K562 (cell line): ENCODE results near the gene LENG9.

ENCODE experiments used
- CTCF ChIP-seq, 3 experiments: IDR thresholded peaks in 2 of 3; conservative IDR thresholded peaks in 1 of 3; 2 replicates each; pipeline ENCODE4 v1.5.1; 2011 to 2012; ENCODE audit warnings: low read length in 3 of 3, mild to moderate bottlenecking in 3 of 3, control low read depth in 2 of 3, improper control_type of control experiment in 1 of 3, inconsistent platforms in 1 of 3, low read depth in 1 of 3, mixed read lengths in 1 of 3, moderate library complexity in 1 of 3; ENCODE audit not compliant: insufficient read depth in 2 of 3
- E2F4 ChIP-seq: sonication (generic); formaldehyde crosslinking; IDR thresholded peaks from 2 replicates; pipeline ENCODE4 v1.8.0; 2022; ENCODE audit warnings: mild to moderate bottlenecking, low read depth, missing genetic modification reagents
- E2F5 ChIP-seq: sonication (generic); formaldehyde crosslinking; IDR thresholded peaks from 2 replicates; pipeline ENCODE4 v1.8.0; 2022; ENCODE audit warnings: mild to moderate bottlenecking, missing genetic modification reagents
- ETV1 ChIP-seq: fragments of 450-650 bp; conservative IDR thresholded peaks from 2 replicates; pipeline ENCODE4 v1.6.1; 2016; ENCODE audit warnings: missing genetic modification characterization, control low read depth, low read depth, missing compliant biosample characterization
- ETV6 ChIP-seq, 3 experiments: fragments of 150-350 bp in 1 of 3; sonication (generic) in 1 of 3; formaldehyde crosslinking in 1 of 3; IDR thresholded peaks; 2 replicates each; pipeline versions ENCODE4 v1.6.1 to v1.8.0; 2014 to 2022; ENCODE audit warnings: borderline replicate concordance in 2 of 3, low read depth in 2 of 3, antibody characterized with exemption in 1 of 3, low read length in 1 of 3, mild to moderate bottlenecking in 1 of 3, missing genetic modification reagents in 1 of 3
- FOXK2 ChIP-seq, 2 experiments: fragments of 450-650 bp; IDR thresholded peaks in 1 of 2; conservative IDR thresholded peaks in 1 of 2; 2 replicates each; pipeline ENCODE4 v1.6.1; 2016; ENCODE audit warnings: low read depth in 2 of 2, mild to moderate bottlenecking in 1 of 2
- MAFF ChIP-seq: IDR thresholded peaks from 2 replicates; pipeline ENCODE4 v1.6.1; 2012; ENCODE audit warnings: low read length, improper control_type of control experiment
- MAX ChIP-seq: sonication (generic); formaldehyde crosslinking; IDR thresholded peaks from 2 replicates; pipeline ENCODE4 v1.9.0; 2022; ENCODE audit warnings: mild to moderate bottlenecking, missing genetic modification reagents
- MXI1 ChIP-seq: IDR thresholded peaks from 2 replicates; pipeline ENCODE4 v1.6.1; 2011; ENCODE audit warnings: low read depth, mild to moderate bottlenecking, improper control_type of control experiment, low read length
- NRF1 ChIP-seq, 2 experiments: fragments of 450-650 bp; IDR thresholded peaks in 1 of 2; conservative IDR thresholded peaks in 1 of 2; 2 replicates each; pipeline ENCODE4 v1.6.1; 2014; ENCODE audit warnings: mild to moderate bottlenecking in 2 of 2
- RAD21 ChIP-seq, 2 experiments: fragments of 250-450 bp in 1 of 2; fragments of 450-650 bp in 1 of 2; sonication (Bioruptor Pico) in 1 of 2; formaldehyde crosslinking in 1 of 2; IDR thresholded peaks in 1 of 2; conservative IDR thresholded peaks in 1 of 2; 2 replicates each; pipeline versions ENCODE4 v1.4.0 to v1.8.0; 2020 to 2022; ENCODE audit warnings: mild to moderate bottlenecking in 2 of 2, moderate library complexity in 1 of 2
- ZNF280B ChIP-seq: fragments of 250-450 bp; sonication (Bioruptor Pico); IDR thresholded peaks from 2 replicates; pipeline ENCODE4 v1.5.1; 2021; ENCODE audit warnings: mild to moderate bottlenecking
- ZNF609 ChIP-seq: sonication (generic); formaldehyde crosslinking; IDR thresholded peaks from 2 replicates; pipeline ENCODE4 v1.8.1; 2023; ENCODE audit warnings: missing genetic modification reagents, mild to moderate bottlenecking, borderline replicate concordance

- TF ChIP-seq NRF1 (conservative IDR thresholded peaks at IDR 0.05 in 1 of 2, IDR thresholded peaks at IDR 0.05 in 1 of 2): no peak
- no peak for TF ChIP-seq E2F5 (CRISPR knock-in tag)
- TF ChIP-seq FOXK2 (conservative IDR thresholded peaks at IDR 0.05 in 1 of 2, IDR thresholded peaks at IDR 0.05 in 1 of 2; ENCODE audit: low read depth in 2 of 2): no peak
- no peak for TF ChIP-seq E2F4 (CRISPR knock-in tag)
- TF ChIP-seq MAFF: no peak
- TF ChIP-seq CTCF (IDR thresholded peaks at IDR 0.05 in 2 of 3, conservative IDR thresholded peaks at IDR 0.05 in 1 of 3; ENCODE audit: insufficient read depth in 2 of 3, low read depth in 1 of 3, low read length in 3 of 3): no peak
- no peak for TF ChIP-seq MAX (CRISPR knock-in tag)
- TF ChIP-seq RAD21 (CRISPR knock-in tag; conservative IDR thresholded peaks at IDR 0.05 in 1 of 2, IDR thresholded peaks at IDR 0.05 in 1 of 2): no peak
- no peak for TF ChIP-seq ETV6 (IDR thresholded peaks at IDR 0.05; ENCODE audit: borderline replicate concordance in 1 of 2, low read depth in 2 of 2, low read length in 1 of 2)
- TF ChIP-seq ETV6 (CRISPR knock-in tag; IDR thresholded peaks at IDR 0.05; ENCODE audit: borderline replicate concordance): no peak
- TF ChIP-seq ETV1: no peak
- TF ChIP-seq ZNF280B: no peak
- no peak for TF ChIP-seq ZNF609
- no peak for TF ChIP-seq MXI1
Observed at GRCh38 chr19:54457773-54458647, 5.6 kb downstream of the LENG9 start.
